ENCODE measurements around the gene MEMO1.
A peak's percentile ranks its signal among the peaks of the same experiment; 100 is the strongest.

Gene MEMO1

GRCh38 chr2:31935370-31935769, 75.4 kb downstream of the MEMO1 start:
- no peak overlapping the region for H3K27ac ChIP-seq
- TF ChIP-seq, protein P1, sequence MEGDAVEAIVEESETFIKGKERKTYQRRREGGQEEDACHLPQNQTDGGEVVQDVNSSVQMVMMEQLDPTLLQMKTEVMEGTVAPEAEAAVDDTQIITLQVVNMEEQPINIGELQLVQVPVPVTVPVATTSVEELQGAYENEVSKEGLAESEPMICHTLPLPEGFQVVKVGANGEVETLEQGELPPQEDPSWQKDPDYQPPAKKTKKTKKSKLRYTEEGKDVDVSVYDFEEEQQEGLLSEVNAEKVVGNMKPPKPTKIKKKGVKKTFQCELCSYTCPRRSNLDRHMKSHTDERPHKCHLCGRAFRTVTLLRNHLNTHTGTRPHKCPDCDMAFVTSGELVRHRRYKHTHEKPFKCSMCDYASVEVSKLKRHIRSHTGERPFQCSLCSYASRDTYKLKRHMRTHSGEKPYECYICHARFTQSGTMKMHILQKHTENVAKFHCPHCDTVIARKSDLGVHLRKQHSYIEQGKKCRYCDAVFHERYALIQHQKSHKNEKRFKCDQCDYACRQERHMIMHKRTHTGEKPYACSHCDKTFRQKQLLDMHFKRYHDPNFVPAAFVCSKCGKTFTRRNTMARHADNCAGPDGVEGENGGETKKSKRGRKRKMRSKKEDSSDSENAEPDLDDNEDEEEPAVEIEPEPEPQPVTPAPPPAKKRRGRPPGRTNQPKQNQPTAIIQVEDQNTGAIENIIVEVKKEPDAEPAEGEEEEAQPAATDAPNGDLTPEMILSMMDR (IDR thresholded peaks at IDR 0.05), result no peak
- TF ChIP-seq ZFX (IDR thresholded peaks at IDR 0.05; ENCODE audit: borderline replicate concordance), result no peak

DNA sequence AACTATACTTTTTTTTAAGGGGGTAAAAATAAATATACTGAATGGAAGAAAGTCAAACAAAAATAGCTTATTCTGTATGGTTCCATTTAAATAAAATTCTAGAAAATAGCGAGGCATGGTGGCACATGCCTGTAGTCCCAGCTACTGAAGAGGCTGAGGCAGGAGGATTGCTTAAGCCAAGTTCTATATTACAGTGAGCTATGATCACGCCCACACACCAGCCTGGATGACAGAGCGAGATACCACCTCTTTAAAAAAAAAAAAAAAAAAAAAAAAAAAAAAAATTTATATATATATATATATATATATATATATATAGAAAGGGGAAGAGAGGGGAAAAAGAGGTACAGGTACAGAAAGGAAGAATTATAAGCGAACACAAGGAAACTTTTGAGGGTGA, 77.7 kb downstream of the MEMO1 start:
- no peak for TF ChIP-seq ZFX (IDR thresholded peaks at IDR 0.05; ENCODE audit: borderline replicate concordance)
- TF ChIP-seq, protein P1 (IDR thresholded peaks at IDR 0.05), result no peak
- no peak overlapping the region for H3K27ac ChIP-seq

- no peak for TF ChIP-seq ZFX (IDR thresholded peaks at IDR 0.05; ENCODE audit: borderline replicate concordance)
- TF ChIP-seq, protein P1 (IDR thresholded peaks at IDR 0.05), result no peak
- H3K27ac ChIP-seq, result no peak overlapping the region
Observed at GRCh38 chr2:31932589-31932988, 78.2 kb downstream of the MEMO1 start.

DNA sequence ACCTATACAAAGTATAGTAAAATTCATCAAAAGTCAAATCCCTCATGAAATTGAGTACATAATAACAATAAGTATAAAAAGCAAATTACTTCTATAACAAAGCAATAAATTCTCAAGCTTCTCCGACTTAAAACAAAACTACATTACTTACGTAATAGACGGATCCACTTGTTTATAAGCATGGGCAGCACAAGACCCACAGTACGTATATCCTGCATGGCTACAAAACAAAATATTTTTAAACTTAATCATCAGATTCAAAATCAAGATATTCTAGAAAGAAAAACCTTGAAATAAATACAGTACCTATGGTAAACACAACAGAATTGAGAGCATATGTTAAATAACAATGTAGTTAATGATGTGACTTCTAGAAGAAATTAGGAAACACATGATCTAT, 78.9 kb downstream of the MEMO1 start:
- no peak overlapping the region for H3K27ac ChIP-seq
- TF ChIP-seq, protein P1 (IDR thresholded peaks at IDR 0.05), result no peak
- TF ChIP-seq ZFX (IDR thresholded peaks at IDR 0.05; ENCODE audit: borderline replicate concordance), result no peak

DNA sequence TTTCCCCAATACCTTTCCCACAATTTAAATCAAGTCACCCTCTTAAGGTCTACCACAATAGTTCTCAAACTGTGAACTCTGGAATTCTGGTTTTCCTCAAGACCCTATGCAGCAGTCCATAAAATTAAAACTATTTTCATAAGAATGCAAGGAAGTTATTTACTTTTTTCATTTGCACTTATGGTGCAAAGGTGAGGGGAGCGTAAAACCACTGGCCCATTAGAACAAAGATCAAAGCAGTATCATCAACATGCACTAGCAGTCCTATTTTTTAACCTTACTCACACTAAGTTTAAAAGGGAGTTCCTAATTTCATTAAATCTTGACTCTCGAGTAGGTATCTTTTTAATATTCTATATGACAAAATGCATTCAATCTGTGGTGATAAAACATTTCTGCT, 85.3 kb downstream of the MEMO1 start:
- no peak for TF ChIP-seq ZFX (IDR thresholded peaks at IDR 0.05; ENCODE audit: borderline replicate concordance)
- no peak overlapping the region for H3K27ac ChIP-seq

DNA sequence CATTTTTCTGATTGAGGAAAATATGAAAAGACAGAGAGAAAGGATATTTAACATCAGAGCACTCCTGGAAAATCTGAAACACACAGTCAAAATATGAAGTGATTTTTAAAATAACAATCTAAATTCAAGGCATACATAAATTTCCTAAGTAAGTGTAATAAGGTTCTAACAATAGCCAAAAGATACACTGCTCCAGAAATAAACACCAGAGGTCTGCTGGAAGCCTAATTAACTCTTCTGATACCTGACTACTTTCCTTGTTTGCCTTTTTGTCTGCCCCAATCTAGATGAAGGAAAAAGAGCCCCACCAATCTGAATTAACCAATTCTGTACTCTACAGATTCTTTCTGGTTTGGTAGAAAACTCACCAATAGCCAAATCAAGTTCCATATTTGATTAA, 87.1 kb downstream of the MEMO1 start:
- no peak for TF ChIP-seq ZFX (IDR thresholded peaks at IDR 0.05; ENCODE audit: borderline replicate concordance)
- TF ChIP-seq, protein P1 (IDR thresholded peaks at IDR 0.05), result no peak
- peak overlapping the region; percentile 53 for H3K27ac ChIP-seq

DNA sequence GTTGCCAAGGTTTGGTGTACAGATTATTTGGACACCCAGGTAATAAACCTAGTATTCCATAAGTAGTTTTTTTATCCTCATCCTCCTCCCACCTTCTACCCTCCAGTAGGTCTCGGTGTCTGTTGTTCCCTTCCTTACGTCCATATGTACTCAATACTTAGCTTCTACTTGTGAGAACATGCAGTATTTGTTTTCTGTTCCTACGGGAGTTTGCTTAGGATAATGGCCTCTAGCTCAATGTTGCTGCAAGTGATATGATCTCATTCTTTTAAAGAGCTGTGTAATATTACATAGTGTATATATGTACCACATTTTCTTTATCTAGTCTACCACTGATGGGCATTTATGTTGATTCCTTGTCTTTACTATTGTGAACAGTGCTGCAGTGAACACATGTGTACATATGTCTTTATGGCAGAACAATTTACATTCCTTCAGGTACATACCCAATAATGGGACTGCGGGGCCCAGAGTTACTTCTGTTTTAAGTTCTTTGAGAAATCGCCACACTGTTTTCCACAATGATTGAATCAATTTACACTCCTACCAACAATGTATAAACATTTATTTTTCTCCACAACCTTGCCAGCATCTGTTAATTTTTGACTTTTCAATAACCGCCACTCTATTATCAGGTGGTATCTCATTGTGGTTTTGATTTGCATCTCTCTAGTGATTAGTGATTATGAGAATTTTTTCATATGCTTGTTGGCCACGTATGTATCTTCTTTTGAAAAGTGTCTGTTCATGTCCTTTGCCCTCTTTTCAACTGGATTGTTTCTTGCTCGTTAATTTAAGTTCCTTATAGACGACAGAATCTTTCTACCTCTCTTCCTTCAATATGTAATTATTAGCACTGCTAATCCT, 88.0 kb downstream of the MEMO1 start:
- TF ChIP-seq, protein P1 (IDR thresholded peaks at IDR 0.05), result no peak
- TF ChIP-seq ZFX (IDR thresholded peaks at IDR 0.05; ENCODE audit: borderline replicate concordance), result no peak
- peak overlapping the region; percentile 53 for H3K27ac ChIP-seq

Measured in 22Rv1 (cell line).